ENCODE data around the gene ZRANB1. TPM values are rescaled to one million over a fixed set of nuclear protein-coding genes. Genes with fewer than 3 reads are reported as not detected.

Gene ZRANB1
- total and polyA plus RNA-seq, 8 donors = 15.3 to 31.5 (median 27.0) TPM

DNA sequence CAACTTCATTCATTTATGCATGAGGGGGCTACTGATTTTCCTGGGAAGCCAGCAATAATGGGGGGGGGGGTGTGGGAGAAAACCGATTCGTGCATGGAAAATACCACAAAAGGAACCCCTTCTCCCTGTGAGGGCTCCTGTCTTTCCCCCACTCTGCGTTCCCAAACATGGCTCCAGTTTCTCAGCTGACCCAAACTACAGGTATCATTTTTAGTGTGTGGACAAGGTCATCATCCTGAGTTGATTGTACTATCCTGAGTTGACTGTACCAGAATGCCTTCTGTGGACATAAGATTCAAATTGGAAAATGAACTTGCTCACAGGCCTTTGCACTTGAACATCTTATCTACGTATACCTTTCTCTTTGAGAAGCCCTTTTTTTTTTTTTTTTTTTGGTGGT, 49.9 kb downstream of the ZRANB1 start:
- H3K9me3 ChIP-seq = no peaks in the 10 kb centered on the region
- H3K4me1 ChIP-seq = no peaks in the 10 kb centered on the region
- TF ChIP-seq CTCF (IDR thresholded peaks at IDR 0.05) = no peak
- intact Hi-C loops (cut with DNase I) = no loop called here
- no peak overlapping the region for H3K4me3 ChIP-seq
- ATAC-seq (no peak), DNase-seq (no peak)
- peaks cover 0 to 100% of the 10 kb centered on the region in 2 donors for H3K36me3 ChIP-seq
- no peaks in the 10 kb centered on the region for H3K27me3 ChIP-seq
- no peak overlapping the region for H3K27ac ChIP-seq

DNA sequence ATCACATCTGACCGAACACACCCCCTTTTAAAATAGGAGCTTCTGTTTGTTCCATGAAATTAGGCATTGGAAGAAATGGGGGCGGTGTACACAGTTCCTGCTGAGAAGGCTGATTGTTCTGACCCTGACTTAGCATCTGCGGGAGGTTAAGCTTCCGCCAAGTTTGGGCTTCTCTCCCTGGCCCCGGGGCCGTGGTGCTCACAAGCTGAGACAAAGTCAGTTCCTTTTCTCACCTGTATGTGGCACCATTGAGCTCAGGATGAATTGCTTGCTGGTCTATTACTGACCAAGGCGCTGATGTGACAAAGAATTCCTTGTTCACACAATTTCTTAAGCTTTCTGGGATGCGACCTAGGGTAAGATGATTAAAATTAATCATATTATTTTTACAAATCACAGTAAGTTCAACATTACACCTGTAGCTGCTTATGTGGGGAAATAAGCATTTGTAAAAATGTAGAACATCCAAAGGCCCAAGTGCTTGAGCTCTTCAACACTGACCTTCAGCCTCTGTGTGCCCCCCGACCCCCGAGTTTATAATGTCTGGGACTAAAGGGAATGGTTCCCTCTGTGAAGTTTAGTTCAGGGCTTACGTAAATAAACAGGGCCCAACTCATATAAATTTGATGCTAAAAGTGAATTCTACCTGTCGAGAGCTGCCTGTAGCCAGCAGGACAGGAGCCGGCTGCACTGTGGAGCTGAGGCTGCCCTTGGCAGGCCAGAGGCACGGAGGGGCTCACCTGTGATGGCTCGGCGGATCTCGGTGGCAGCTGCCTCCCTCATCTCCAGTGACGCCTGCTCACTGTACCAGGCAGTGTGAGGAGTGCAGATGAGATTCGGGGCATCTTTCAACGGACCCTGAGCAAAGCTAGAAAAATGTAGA, 50.8 kb downstream of the ZRANB1 start:
- DNase-seq (peak in 3 of 4 donors; percentile 45 to 72 (median 60)), ATAC-seq (peak; percentile 78)
- H3K4me3 ChIP-seq = no peak overlapping the region
- TF ChIP-seq CTCF (IDR thresholded peaks at IDR 0.05) = peak; percentile 60 to 73
- no peaks in the 10 kb centered on the region for H3K4me1 ChIP-seq
- no peaks in the 10 kb centered on the region for H3K9me3 ChIP-seq
- H3K36me3 ChIP-seq = peaks cover 0 to 100% of the 10 kb centered on the region in 2 donors
- no peaks in the 10 kb centered on the region for H3K27me3 ChIP-seq
- intact Hi-C loops (cut with DNase I) = no loop called here
- H3K27ac ChIP-seq = no peak overlapping the region

GRCh38 chr10:124993345-124993708, 51.4 kb downstream of the ZRANB1 start:
- DNase-seq (no peak), ATAC-seq (no peak)
- intact Hi-C loops (cut with DNase I) = no loop called here
- TF ChIP-seq CTCF (IDR thresholded peaks at IDR 0.05) = no peak
- Histone ChIP-seq H3K4me1 (no peaks in the 10 kb centered on the region), H3K4me3 (no peak overlapping the region), H3K36me3 (peaks cover 0 to 100% of the 10 kb centered on the region in 2 donors), H3K9me3 (no peaks in the 10 kb centered on the region), H3K27ac (no peak overlapping the region), H3K27me3 (no peaks in the 10 kb centered on the region)

DNA sequence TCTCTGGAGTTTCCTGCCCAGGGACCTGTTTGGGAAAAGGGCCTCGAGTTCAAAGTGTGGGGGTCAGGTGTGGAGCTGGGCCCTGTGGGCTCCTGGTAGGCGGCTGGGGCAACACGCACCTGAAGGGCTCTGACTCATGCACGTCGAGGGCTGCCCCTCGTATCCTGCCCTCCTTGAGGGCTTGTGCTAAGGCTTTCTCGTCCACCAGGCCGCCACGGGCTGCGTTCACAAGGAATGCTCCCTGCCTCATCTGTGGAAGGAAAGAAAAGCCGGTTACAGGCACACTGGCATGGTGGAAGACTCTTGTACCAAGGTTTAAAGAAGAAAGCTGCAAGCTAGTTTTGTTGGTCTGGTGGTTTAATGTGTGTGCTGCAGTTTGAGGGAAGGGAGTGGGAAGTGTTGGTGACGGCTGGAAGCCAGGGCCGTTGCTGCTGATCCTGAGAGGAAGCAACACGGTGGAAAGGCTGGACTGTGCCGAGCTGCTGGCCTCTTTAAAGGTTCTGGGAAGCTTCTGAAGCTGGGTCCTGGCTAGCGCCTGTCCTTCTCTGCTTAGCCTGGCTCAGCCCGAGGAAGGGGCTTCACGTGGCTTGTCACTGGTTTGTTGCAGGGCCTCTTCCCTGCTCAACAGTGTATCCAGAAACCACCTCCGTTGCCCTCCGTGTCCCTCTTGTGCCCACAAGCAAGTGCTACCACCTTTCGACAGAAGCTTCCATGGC, 52.0 kb downstream of the ZRANB1 start:
- H3K4me1 ChIP-seq = peaks cover 0 to 2% of the 10 kb centered on the region in 2 donors
- TF ChIP-seq CTCF (IDR thresholded peaks at IDR 0.05) = no peak
- ATAC-seq (no peak), DNase-seq (peak in 2 of 4 donors; percentile 20 to 58)
- H3K27ac ChIP-seq = no peak overlapping the region
- H3K27me3 ChIP-seq = no peaks in the 10 kb centered on the region
- H3K4me3 ChIP-seq = no peak overlapping the region
- peaks cover 0 to 100% of the 10 kb centered on the region in 2 donors for H3K36me3 ChIP-seq
- intact Hi-C loops (cut with DNase I) = no loop called here
- H3K9me3 ChIP-seq = no peaks in the 10 kb centered on the region

Measured in left lung (tissue), 10 donors.